ENCODE results near the gene IMPG2. TPM values are rescaled to one million over a fixed set of nuclear protein-coding genes. Genes with fewer than 3 reads are reported as not detected.

The IMPG2 gene
- total and polyA plus RNA-seq, 7 donors = 0.07 to 1.4 (median 0.66) TPM; not detected in 2

- Histone ChIP-seq H3K27me3 (no peaks in the 10 kb centered on the region), H3K9me3 (no peaks in the 10 kb centered on the region), H3K4me1 (peaks cover 0 to 18% (median 4%) of the 10 kb centered on the region in 4 donors), H3K27ac (no peak overlapping the region), H3K4me3 (no peak overlapping the region), H3K36me3 (no peaks in the 10 kb centered on the region)
- intact Hi-C loops (cut with DNase I) = no loop called here
- DNase-seq = no peak
- 66 to 84% methylated on average over 5 of the region's 5 CpGs for WGBS, 2 donors
- TF ChIP-seq POLR2AphosphoS5 (IDR thresholded peaks at IDR 0.05) (no peak), EP300 (IDR thresholded peaks at IDR 0.05) (no peak), POLR2A (IDR thresholded peaks at IDR 0.05) (no peak), CTCF (IDR thresholded peaks at IDR 0.05) (no peak)
Measured at GRCh38 chr3:101270149-101270548, 50.2 kb downstream of the IMPG2 start.

- 71 to 75% methylated on average over 3 of the region's 3 CpGs for WGBS, 2 donors
- H3K36me3 ChIP-seq = no peaks in the 10 kb centered on the region
Measured at GRCh38 chr3:101268971-101269671, 51.3 kb downstream of the IMPG2 start.

GRCh38 chr3:101268141-101268540, 52.2 kb downstream of the IMPG2 start:
- TF ChIP-seq CTCF (IDR thresholded peaks at IDR 0.05) (no peak), POLR2A (IDR thresholded peaks at IDR 0.05) (no peak), POLR2AphosphoS5 (IDR thresholded peaks at IDR 0.05) (no peak), EP300 (IDR thresholded peaks at IDR 0.05) (no peak)
- DNase-seq = no peak
- H3K4me1 ChIP-seq = peaks cover 0 to 18% (median 4%) of the 10 kb centered on the region in 4 donors
- no peak overlapping the region for H3K4me3 ChIP-seq
- H3K9me3 ChIP-seq = no peaks in the 10 kb centered on the region
- 85 to 88% methylated on average over 2 of the region's 2 CpGs for WGBS, 2 donors
- intact Hi-C loops (cut with DNase I) = no loop called here
- no peaks in the 10 kb centered on the region for H3K27me3 ChIP-seq
- H3K27ac ChIP-seq = no peak overlapping the region
- no peaks in the 10 kb centered on the region for H3K36me3 ChIP-seq

More at GRCh38 chr3:101268971-101269671, 51.3 kb downstream of the IMPG2 start:
- H3K27ac ChIP-seq = peak overlapping the region in 1 of 4 donors; percentile 9
- TF ChIP-seq POLR2AphosphoS5 (IDR thresholded peaks at IDR 0.05) (no peak), EP300 (IDR thresholded peaks at IDR 0.05) (no peak), POLR2A (IDR thresholded peaks at IDR 0.05) (no peak), CTCF (IDR thresholded peaks at IDR 0.05) (no peak)
- H3K4me3 ChIP-seq = no peak overlapping the region
- DNase-seq = no peak
- no peaks in the 10 kb centered on the region for H3K27me3 ChIP-seq
- H3K4me1 ChIP-seq = peaks cover 0 to 18% (median 4%) of the 10 kb centered on the region in 4 donors
- H3K9me3 ChIP-seq = no peaks in the 10 kb centered on the region
- intact Hi-C loops (cut with DNase I) = no loop called here

GRCh38 chr3:101266566-101266965, 53.8 kb downstream of the IMPG2 start:
- H3K27me3 ChIP-seq = no peaks in the 10 kb centered on the region
- no peak for DNase-seq
- H3K36me3 ChIP-seq = no peaks in the 10 kb centered on the region
- no peak overlapping the region for H3K4me3 ChIP-seq
- H3K27ac ChIP-seq = no peak overlapping the region
- intact Hi-C loops (cut with DNase I) = no loop called here
- peaks cover 0 to 18% (median 8%) of the 10 kb centered on the region in 4 donors for H3K4me1 ChIP-seq
- no peak for TF ChIP-seq CTCF (IDR thresholded peaks at IDR 0.05)
- no peak for TF ChIP-seq EP300 (IDR thresholded peaks at IDR 0.05)
- TF ChIP-seq POLR2AphosphoS5 (IDR thresholded peaks at IDR 0.05) = no peak
- TF ChIP-seq POLR2A (IDR thresholded peaks at IDR 0.05) = no peak
- no peaks in the 10 kb centered on the region for H3K9me3 ChIP-seq

- TF ChIP-seq CTCF (IDR thresholded peaks at IDR 0.05) = no peak
- TF ChIP-seq POLR2A (IDR thresholded peaks at IDR 0.05) = no peak
- TF ChIP-seq POLR2AphosphoS5 (IDR thresholded peaks at IDR 0.05) = no peak
- no peak for TF ChIP-seq EP300 (IDR thresholded peaks at IDR 0.05)
Measured at GRCh38 chr3:101266071-101266470, 54.3 kb downstream of the IMPG2 start.

More at GRCh38 chr3:101266071-101266470, 54.3 kb downstream of the IMPG2 start:
- H3K27me3 ChIP-seq = no peaks in the 10 kb centered on the region
- intact Hi-C loops (cut with DNase I) = no loop called here
- no peak overlapping the region for H3K27ac ChIP-seq
- H3K36me3 ChIP-seq = no peaks in the 10 kb centered on the region
- DNase-seq = no peak
- H3K4me1 ChIP-seq = peaks cover 0 to 23% (median 10%) of the 10 kb centered on the region in 4 donors
- no peaks in the 10 kb centered on the region for H3K9me3 ChIP-seq
- H3K4me3 ChIP-seq = no peak overlapping the region

All from sigmoid colon (tissue), 7 donors.